PC-9 (cell line): ENCODE measurements around the gene GNG7. TPM values are rescaled to one million over a fixed set of nuclear protein-coding genes. Genes with fewer than 3 reads are reported as not detected.

ENCODE experiments used
- Bru-seq: library from RNA; stranded (reverse); fragments of 400-500 nt; gene quantifications from one replicate; lab custom pipeline; 2021; lab: Mats Ljungman, UMichigan
- BruChase-seq, 2 experiments: library from RNA; stranded (reverse); fragments of 400-500 nt; gene quantifications; one replicate each; lab custom pipeline; 2021; lab: Mats Ljungman, UMichigan
- BruUV-seq: library from RNA; stranded (reverse); fragments of 400-500 nt; replicated peaks from 2 replicates; lab custom pipeline; 2021; lab: Mats Ljungman, UMichigan
- CTCF ChIA-PET: fragments of 300-600 bp; sonication (Branson Sonifier 250); formaldehyde crosslinking; loops from one replicate; lab custom pipeline; 2022; ENCODE audit warnings: antibody characterized with exemption; lab: Charles Lee
- POLR2A ChIA-PET: fragments of 300-600 bp; sonication (Branson Sonifier 250); formaldehyde crosslinking; loops from one replicate; lab custom pipeline; 2022; ENCODE audit warnings: antibody characterized with exemption; ENCODE audit not compliant: unreplicated experiment; lab: Charles Lee
- DNase-seq, 2 experiments: peaks; one replicate each; pipeline versions ENCODE4 v3.0.0 to v3.0.0-alpha.2; 2015 to 2022; ENCODE audit warnings: mixed read lengths in 1 of 2
- H2AFZ ChIP-seq: fragments of 200-600 bp; sonication (generic); 2 replicates; pipeline ENCODE4 v1.8.1; 2017; ENCODE audit warnings: antibody characterized with exemption
- H3F3A ChIP-seq: fragments of 200-600 bp; sonication (generic); 2 replicates; pipeline ENCODE4 v1.8.1; 2017; ENCODE audit warnings: antibody characterized with exemption, mild to moderate bottlenecking, low read depth; ENCODE audit not compliant: insufficient read depth
- H3K27ac ChIP-seq: fragments of 200-600 bp; sonication (generic); 2 replicates; pipeline ENCODE4 v1.6.1; 2016; ENCODE audit warnings: mixed run types
- H3K27me3 ChIP-seq: fragments of 200-600 bp; sonication (generic); 2 replicates; pipeline ENCODE4 v1.6.1; 2016; ENCODE audit warnings: low read depth, mixed run types; ENCODE audit not compliant: insufficient read depth
- H3K36me3 ChIP-seq: fragments of 200-600 bp; sonication (generic); 2 replicates; pipeline ENCODE4 v1.6.1; 2016; ENCODE audit warnings: low read depth, mixed run types
- H3K4me1 ChIP-seq: fragments of 200-600 bp; sonication (generic); replicated peaks from 2 replicates; pipeline ENCODE4 v1.6.1; 2016; ENCODE audit warnings: mixed run types; ENCODE audit not compliant: insufficient read depth
- H3K4me2 ChIP-seq: fragments of 200-600 bp; sonication (generic); 2 replicates; pipeline ENCODE4 v1.6.1; 2017; ENCODE audit warnings: mixed run types
- H3K4me3 ChIP-seq: fragments of 200-600 bp; sonication (generic); 2 replicates; pipeline ENCODE4 v1.6.1; 2016; ENCODE audit warnings: mixed run types
- H3K79me2 ChIP-seq: fragments of 200-600 bp; sonication (generic); 2 replicates; pipeline ENCODE4 v1.6.1; 2017; ENCODE audit warnings: low read depth, mixed run types
- H3K9me2 ChIP-seq: fragments of 200-600 bp; sonication (generic); 2 replicates; pipeline ENCODE4 v1.8.1; 2017; ENCODE audit warnings: mild to moderate bottlenecking; ENCODE audit not compliant: insufficient read depth
- H3K9me3 ChIP-seq: fragments of 200-600 bp; sonication (generic); 2 replicates; pipeline ENCODE4 v1.8.1; 2016; ENCODE audit warnings: low read depth; ENCODE audit not compliant: insufficient read depth
- H4K20me1 ChIP-seq: fragments of 200-600 bp; sonication (generic); 2 replicates; pipeline ENCODE4 v1.8.1; 2017; ENCODE audit not compliant: insufficient read depth
- EZH2 ChIP-seq: fragments of 200-600 bp; sonication (generic); IDR thresholded peaks from 2 replicates; pipeline ENCODE4 v1.8.0; 2017; ENCODE audit warnings: antibody characterized with exemption, low read depth
- intact Hi-C: fragments of 100-400 bp; cut with micrococcal nuclease; formaldehyde crosslinking; loops from one replicate; pipeline ENCODE4 v1.10.0; 2022; ENCODE audit not compliant: unreplicated experiment
- long read RNA-seq: library from polyadenylated mRNA; stranded (forward); transcript quantifications from one replicate; pipeline ENCODE4 v2.0.0, GENCODE V29; 2022
- total RNA-seq: library from RNA; stranded (reverse); gene quantifications from 2 replicates; pipeline ENCODE4 v1.2.3, GENCODE V29; 2021
- TF ChIP-seq, protein P1 (sequence below): fragments of 200-600 bp; sonication (generic); conservative IDR thresholded peaks from 2 replicates; pipeline ENCODE4 v1.6.1; 2017; ENCODE audit warnings: mixed run types, antibody characterized with exemption, mild to moderate bottlenecking, moderate library complexity

Gene GNG7
- 2.8 and 3.0 TPM in 2 replicates for total RNA-seq
- Bru-seq, nascent RNA, result percentile 25 among the genes with signal in this experiment
- BruChase-seq, experiment 1, labeled RNA remaining after a 2-hour chase, result percentile 30 among the genes with signal in this experiment
- BruChase-seq, experiment 2, labeled RNA remaining after a 6-hour chase, result percentile 22 among the genes with signal in this experiment
- long read RNA-seq, full-length matches to known transcripts, result 3 of 4 reads
- long read RNA-seq, partial matches to known transcripts, result 0 of 4 reads
- long read RNA-seq, other reads (novel, unspliced or antisense), result 1 of 4 reads

DNA sequence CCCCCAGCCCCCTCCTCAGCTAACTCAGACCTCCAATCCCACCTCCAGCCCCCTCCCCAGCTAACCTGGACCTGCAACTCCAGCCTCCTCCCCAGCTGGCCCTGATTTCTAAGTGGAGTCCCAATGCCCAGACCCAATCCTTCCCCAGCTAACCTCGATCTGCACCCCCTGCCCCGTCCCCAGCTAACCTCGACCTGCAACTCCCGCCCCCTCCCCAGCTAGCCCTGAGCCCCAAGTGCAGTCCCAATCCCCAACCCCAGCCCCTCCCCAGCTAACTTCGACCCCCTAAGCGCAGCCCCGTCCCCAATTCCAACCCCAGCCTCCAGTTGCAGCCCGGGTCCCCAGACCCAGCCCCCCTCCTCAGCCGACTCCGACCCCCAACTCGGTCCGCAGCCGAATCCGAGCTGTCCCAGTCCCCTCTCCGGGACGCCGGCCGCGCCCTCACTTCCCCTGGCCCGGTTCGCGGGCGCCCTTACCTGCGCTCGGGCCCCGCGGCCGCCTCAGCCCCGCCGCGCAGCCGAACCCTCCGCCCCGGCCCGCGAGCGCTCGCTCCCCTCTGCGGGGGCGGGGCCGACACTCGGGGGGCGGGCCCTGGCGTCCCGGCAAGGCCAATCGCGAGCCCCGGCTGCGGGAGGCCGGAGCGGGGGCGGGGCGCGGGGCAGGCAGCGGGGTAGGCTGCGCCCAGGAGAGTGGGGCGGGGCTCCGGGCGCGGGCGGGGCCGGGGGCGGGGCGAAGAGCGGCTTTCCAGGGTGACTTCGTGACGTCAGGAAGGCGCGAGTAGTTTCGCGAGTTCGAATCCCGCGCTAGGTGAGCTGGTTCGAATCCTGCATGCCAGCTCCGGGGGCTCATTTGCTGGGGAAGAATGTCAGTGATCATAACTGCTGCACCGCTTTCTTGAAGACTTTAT lies at the start of gene GNG7:
Gene GNG7, minus strand, starts transcription at position 525 of the 907 bp plus-strand sequence. CDS start 182,006 bp downstream, outside the sequence.
- no peaks in the 10 kb centered on the region for H4K20me1 ChIP-seq
- no peaks in the 10 kb centered on the region for H3F3A ChIP-seq
- TF ChIP-seq, protein P1, sequence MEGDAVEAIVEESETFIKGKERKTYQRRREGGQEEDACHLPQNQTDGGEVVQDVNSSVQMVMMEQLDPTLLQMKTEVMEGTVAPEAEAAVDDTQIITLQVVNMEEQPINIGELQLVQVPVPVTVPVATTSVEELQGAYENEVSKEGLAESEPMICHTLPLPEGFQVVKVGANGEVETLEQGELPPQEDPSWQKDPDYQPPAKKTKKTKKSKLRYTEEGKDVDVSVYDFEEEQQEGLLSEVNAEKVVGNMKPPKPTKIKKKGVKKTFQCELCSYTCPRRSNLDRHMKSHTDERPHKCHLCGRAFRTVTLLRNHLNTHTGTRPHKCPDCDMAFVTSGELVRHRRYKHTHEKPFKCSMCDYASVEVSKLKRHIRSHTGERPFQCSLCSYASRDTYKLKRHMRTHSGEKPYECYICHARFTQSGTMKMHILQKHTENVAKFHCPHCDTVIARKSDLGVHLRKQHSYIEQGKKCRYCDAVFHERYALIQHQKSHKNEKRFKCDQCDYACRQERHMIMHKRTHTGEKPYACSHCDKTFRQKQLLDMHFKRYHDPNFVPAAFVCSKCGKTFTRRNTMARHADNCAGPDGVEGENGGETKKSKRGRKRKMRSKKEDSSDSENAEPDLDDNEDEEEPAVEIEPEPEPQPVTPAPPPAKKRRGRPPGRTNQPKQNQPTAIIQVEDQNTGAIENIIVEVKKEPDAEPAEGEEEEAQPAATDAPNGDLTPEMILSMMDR, result no peak
- TF ChIP-seq EZH2, result no peak
- ChIA-PET POLR2A (interaction anchor here (0.6 kb wide), 2 partner anchors 30 to 199 kb away, joined by 3 to 8 read pairs; no protein-coding TSS in a partner anchor), CTCF (interaction anchor here (0.7 kb wide), 1 partner anchor 454 kb away, joined by 3 read pairs; no protein-coding TSS in a partner anchor)
- H2AFZ ChIP-seq, result no peak within 1 kb of the TSS
- H3K9me3 ChIP-seq, result no peaks in the 10 kb centered on the region
- no peaks in the 10 kb centered on the region for H3K9me2 ChIP-seq
- no peak within 1 kb of the TSS for H3K4me3 ChIP-seq
- peak in 1 of 2 experiments; percentile 90 for DNase-seq
- no peaks in the 10 kb centered on the region for H3K36me3 ChIP-seq
- no peaks in the 10 kb centered on the region for H3K4me1 ChIP-seq
- H3K4me2 ChIP-seq, result peak within 1 kb of the TSS; percentile 44; the same call in 1 of the 2 replicates
- H3K27ac ChIP-seq, result no peak within 1 kb of the TSS
- 0 out of 2 replicates have a peak, but pooled peaks cover 4% of the 10 kb centered on the region for H3K27me3 ChIP-seq
- intact Hi-C loops, result no loop called here
- BruUV-seq, result no TSS peak
- H3K79me2 ChIP-seq, result no peaks in the 10 kb centered on the region

DNA sequence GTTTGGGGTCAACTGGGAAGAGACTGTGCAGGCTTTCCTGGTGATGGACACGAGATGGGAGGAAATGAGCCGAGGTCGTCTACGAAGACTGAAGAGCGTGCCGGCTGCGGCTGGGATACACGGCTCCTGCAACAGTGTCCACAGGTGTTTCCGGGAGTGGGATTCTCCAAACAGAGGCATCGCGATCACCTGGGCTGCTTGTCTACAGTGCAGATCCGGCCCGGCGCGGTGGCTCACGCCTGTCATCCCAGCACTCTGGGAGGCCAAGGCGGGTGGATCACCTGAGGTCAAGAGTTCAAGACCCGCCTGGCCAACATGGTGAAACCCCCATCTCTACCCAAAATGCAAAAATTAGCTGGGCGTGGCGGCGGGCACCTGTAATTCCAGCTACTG lies 48.9 kb upstream of the GNG7 start:
- intact Hi-C loops, result no loop called here
- Histone ChIP-seq H3K27me3 (0 out of 2 replicates have a peak, but pooled peaks cover 1% of the 10 kb centered on the region), H2AFZ (no peak overlapping the region), H3K79me2 (no peaks in the 10 kb centered on the region), H3K4me2 (no peak overlapping the region), H3K36me3 (no peaks in the 10 kb centered on the region), H3K4me3 (no peak overlapping the region), H3K9me3 (no peaks in the 10 kb centered on the region), H3F3A (no peaks in the 10 kb centered on the region), H3K4me1 (no peaks in the 10 kb centered on the region), H3K27ac (no peak overlapping the region), H3K9me2 (no peaks in the 10 kb centered on the region), H4K20me1 (no peaks in the 10 kb centered on the region)
- POLR2A ChIA-PET, result no interaction called here
- CTCF ChIA-PET, result no interaction called here
- DNase-seq, result no peak
- TF ChIP-seq, protein P1, result no peak
- no peak for TF ChIP-seq EZH2
- BruUV-seq, result no TSS peak

DNA sequence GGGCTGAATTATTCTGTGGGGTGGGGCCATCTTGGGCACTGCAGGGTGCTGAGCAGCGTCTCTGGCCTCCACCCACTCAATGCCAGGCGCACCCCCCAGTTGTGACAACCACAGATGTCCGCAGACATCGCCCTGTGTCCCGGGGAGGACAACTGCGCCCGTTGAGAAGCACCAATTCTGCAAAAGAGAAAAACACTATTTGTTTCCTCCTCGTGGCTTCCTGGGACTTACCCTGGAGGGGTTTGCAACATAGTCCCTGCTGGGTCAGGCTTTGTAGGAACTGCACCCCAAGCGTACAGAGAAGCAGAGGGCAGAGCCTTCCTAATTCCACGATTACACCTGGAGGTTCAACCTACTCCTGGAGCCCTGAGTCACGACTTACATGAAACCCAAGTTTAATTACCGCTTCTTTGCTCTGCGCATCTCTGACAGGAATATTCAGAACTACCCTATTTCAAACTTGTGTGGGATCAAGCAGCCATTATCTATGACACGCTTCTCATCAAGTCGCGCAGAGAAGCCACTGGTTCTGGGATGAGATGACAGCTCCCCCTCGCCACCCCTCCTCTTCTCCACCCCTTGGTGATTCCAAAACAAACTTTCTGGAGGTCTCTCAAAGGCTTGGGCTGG lies 48.4 kb upstream of the GNG7 start:
- Histone ChIP-seq H3K4me2 (no peak overlapping the region), H3F3A (no peaks in the 10 kb centered on the region), H3K4me1 (no peaks in the 10 kb centered on the region), H3K9me2 (no peaks in the 10 kb centered on the region), H3K27ac (no peak overlapping the region), H4K20me1 (no peaks in the 10 kb centered on the region), H3K27me3 (peaks cover 6% of the 10 kb centered on the region), H3K9me3 (no peaks in the 10 kb centered on the region), H3K36me3 (no peaks in the 10 kb centered on the region), H3K79me2 (no peaks in the 10 kb centered on the region), H2AFZ (no peak overlapping the region), H3K4me3 (no peak overlapping the region)
- intact Hi-C loops, result no loop called here
- ChIA-PET POLR2A (no interaction called here), CTCF (no interaction called here)
- TF ChIP-seq EZH2, result no peak
- TF ChIP-seq, protein P1, result no peak
- BruUV-seq, result no TSS peak
- no peak for DNase-seq
